ENCODE data around the gene PURA. TPM values are rescaled to one million over a fixed set of nuclear protein-coding genes. Genes with fewer than 3 reads are reported as not detected.

Gene PURA
- 1 to 10 TPM; 9.3 to 10.0 TPM for total RNA-seq

GRCh38 chr5:140113699-140114263 is at the start of gene PURA:
Gene PURA (plus strand): TSS chr5:140114109. CDS start chr5:140114182, 73 bp downstream.

GRCh38 chr5:140125637-140126036 is 11.7 kb downstream of the PURA start, which contains the start of gene IGIP:
Gene IGIP (plus strand): TSS chr5:140125937. CDS start chr5:140128477, 2,540 bp downstream.

DNA sequence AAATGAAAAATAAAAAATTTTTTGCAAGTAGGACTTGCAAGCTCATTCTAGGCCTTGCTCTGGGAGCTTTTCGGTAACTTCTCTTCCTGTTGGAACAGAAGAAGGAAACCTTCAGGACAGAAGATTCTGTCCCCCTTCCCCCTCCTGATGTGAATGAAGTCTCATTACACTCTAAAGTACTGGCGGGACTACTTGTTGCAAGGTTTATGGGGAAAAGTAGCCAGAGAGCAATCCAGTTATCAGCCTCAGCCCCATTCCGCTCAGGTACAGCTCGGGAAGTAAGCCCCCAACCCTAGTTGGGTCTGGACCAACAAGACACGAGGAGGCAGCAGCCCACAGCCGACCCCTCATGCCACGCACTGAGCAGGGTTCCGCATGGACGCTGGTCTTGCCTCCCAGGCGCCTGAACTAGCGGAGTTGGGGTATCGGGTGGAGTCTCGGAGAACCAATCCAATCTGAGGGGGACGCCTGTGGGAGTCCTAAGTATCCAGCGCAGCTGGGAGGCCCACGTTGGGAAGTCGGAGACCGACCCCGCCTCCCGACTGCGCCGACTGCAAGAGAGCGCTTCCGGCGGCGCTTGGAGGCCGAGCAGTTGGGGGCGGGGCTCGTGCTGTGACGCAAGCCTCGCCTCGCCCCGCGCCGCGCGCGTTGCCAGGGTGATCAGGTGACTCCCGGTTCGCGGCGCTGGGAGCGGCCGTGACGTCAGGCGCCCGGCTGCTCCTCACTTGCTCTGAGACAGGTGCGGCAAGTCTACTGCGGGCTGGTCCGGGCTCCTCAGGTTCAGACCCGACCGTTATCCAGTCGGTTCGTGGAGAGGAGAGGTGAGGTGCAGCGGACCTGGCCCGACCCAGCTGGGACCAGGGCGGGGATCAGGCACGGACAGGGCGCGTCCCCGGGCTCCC is 60.8 kb downstream of the PURA start, which contains the start of gene CYSTM1:
TSS of gene CYSTM1 (plus strand) at position 724 of the 902 bp plus-strand sequence. CDS start 19,278 bp downstream, outside the sequence.

Other genes with a start within 250 kb of the PURA start
- gene NRG2, start 70.8 kb upstream of the PURA start, total RNA-seq, result 1 to 10 TPM in 1 of 2 donors, under 1 TPM in 1; 0.34 to 2.7 TPM
- gene IGIP, start 11.8 kb downstream of the PURA start, total RNA-seq, result 1 to 10 TPM; 1.7 to 2.0 TPM
- gene CYSTM1, start 61.1 kb downstream of the PURA start, total RNA-seq, result 10 to 100 TPM; 55.1 to 68.6 TPM
- 10 to 100 TPM; 67.4 to 76.3 TPM for gene PFDN1, start 189.0 kb downstream of the PURA start, total RNA-seq
- gene HBEGF, start 232.5 kb downstream of the PURA start, total RNA-seq, result 1 to 10 TPM; 3.1 to 5.7 TPM
- not detected for gene SLC4A9, start 246.1 kb downstream of the PURA start, total RNA-seq